GM19397 (cell line): ENCODE data around the gene ZNF57.
"Not testable (repeated sequence)": the region's sequence is repeated elsewhere in the genome, so short reads cannot be mapped to it uniquely, and the experiment has no call there.

Source experiments
- ATAC-seq: cut with Tn5 transposase; IDR thresholded peaks from one replicate; pipeline ENCODE4 v1.9.1; 2021; ENCODE audit warnings: mild to moderate bottlenecking, moderate library complexity; ENCODE audit not compliant: unreplicated experiment

ZNF57 gene

DNA sequence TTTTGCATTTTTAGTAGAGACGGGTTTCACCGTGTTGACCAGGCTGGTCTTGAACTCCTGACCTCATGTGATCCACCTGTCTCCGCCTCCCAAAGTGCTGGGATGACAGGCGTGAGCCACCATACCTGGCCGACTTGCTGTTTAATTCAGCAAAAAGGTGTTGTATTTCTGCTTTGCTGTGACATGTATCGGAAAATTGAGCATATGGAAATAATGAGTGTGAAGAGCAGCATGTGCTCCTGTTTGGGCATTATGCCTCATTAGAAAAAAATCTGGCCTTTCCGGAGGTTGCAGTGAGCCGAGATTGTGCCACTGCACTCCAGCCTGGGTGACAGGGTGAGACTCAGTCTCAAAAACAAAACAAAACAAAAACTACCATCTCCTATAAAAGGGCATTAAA, 10.2 kb upstream of the ZNF57 start:
- ATAC-seq: not testable (repeated sequence)

DNA sequence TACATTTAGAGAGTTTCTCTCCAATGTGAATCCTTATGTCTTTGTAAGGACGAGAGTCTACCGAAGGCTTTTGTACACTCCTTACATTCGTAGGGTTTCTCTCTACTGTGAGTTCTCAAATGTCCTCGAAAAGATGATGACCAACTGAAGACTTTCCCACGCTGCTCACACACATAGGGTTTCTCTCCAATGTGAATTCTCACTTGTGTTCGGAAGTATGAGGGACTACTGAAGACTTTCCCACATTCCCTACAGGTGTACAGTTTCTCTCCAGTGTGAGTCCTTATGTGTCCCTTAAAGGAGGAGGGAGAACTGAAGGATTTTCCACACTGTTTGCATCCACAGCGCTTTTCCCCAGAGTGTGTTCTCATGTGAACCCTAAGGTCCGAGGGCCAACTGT, 4.0 kb upstream of the ZNF57 start:
- no peak for ATAC-seq

GRCh38 chr19:2902590-2903218, 2.0 kb downstream of the ZNF57 start:
- no peak for ATAC-seq

GRCh38 chr19:2903326-2903725, 2.6 kb downstream of the ZNF57 start:
- not testable (repeated sequence) for ATAC-seq

DNA sequence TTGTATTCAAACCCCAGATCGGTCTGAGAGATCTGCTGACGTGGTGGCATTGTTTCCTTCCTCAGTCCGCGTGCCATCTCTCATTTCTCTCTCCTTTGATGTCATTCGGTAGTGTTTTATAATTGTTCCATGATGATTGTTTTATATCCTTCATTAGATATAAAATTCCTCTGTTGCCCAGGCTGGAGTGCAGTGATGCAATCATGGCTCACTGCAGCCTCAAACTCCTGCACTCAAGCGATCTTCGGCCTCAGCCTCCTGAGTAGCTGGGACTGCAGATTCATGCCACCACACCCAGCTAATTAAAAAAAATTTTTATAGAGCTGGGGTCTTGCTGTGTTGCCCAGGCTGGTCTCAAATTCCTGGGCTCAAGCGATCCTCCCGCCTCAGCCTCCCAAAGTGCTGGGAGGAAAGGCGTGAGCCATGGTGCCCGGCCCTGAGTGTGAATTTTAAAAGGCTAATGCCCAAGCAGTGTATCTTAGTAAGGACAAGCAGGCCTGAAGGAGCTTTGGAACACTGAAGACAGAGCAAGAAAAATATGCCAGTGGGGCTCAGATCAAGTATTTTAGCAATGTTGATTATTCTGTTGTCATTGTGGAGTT, 5.3 kb downstream of the ZNF57 start:
- ATAC-seq: no peak

DNA sequence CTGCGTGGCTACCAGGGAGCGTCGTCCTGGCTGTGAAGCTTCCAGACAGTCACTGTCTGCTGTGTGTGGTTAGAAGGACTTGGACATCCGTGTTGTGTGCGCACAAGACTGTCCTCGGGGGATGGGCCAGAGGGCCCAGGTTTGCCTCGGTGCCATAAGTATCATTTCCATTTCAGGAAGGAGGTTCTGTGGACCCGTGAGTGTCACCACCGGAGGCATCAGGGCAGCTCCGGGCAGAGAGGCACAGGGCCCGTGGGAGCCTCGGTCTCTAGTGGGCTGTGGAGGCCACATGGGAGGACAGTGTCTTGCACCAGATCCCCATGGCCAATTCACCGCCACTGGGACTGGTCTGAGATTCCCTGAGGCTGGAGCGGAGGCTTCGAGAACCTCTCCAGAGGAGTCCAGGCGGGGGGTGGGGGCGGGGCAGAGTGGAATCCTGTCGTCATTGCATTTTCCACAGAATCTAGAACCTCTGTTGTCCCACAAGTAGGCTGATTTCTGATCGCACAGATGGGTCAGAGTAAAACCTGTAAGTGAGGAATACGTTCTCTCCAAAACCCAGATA, 6.0 kb downstream of the ZNF57 start:
- ATAC-seq: no peak

GRCh38 chr19:2912306-2912705, 11.6 kb downstream of the ZNF57 start:
- no peak for ATAC-seq

DNA sequence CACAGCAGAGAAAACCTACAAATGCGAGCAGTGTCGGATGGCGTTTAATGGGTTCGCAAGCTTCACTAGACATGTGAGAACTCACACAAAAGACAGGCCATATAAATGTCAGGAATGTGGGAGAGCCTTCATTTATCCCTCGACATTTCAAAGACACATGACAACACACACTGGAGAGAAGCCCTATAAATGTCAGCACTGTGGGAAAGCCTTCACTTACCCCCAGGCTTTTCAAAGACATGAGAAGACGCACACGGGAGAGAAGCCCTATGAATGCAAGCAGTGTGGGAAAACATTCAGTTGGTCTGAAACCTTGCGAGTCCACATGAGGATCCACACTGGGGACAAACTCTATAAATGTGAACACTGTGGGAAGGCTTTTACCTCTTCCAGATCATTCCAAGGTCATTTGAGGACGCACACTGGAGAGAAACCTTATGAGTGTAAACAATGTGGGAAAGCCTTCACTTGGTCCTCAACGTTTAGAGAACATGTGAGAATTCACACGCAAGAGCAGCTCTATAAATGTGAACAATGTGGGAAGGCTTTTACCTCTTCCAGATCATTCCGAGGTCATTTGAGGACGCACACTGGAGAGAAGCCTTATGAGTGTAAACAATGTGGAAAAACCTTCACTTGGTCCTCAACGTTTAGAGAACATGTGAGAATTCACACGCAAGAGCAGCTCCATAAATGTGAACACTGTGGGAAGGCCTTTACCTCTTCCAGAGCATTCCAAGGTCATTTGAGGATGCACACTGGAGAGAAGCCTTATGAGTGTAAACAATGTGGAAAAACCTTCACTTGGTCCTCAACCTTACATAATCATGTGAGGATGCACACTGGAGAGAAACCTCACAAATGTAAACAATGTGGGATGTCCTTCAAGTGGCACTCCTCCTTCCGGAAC, 16.8 kb downstream of the ZNF57 start:
- no peak for ATAC-seq

GRCh38 chr19:2922987-2923386, 22.3 kb downstream of the ZNF57 start:
- ATAC-seq: no peak

DNA sequence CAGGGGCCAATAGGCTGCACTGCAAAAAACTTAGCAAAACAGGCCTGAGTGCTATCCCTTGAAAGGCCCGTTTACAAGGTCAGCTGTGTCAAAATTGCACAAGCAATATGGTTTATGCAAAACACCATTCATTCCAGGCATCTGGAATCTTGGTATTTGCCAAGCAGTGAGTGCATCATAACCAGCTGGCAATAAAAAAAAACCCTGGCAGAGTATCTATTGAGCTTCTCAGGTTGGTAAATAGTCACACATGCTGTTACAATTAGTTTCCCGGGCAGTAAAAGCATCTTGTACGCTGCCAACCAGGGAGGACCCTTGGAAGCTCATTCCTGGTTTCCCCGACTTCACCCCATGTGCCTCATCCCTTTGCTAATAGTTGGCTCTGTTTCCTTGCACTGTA, 22.8 kb downstream of the ZNF57 start:
- ATAC-seq: no peak

DNA sequence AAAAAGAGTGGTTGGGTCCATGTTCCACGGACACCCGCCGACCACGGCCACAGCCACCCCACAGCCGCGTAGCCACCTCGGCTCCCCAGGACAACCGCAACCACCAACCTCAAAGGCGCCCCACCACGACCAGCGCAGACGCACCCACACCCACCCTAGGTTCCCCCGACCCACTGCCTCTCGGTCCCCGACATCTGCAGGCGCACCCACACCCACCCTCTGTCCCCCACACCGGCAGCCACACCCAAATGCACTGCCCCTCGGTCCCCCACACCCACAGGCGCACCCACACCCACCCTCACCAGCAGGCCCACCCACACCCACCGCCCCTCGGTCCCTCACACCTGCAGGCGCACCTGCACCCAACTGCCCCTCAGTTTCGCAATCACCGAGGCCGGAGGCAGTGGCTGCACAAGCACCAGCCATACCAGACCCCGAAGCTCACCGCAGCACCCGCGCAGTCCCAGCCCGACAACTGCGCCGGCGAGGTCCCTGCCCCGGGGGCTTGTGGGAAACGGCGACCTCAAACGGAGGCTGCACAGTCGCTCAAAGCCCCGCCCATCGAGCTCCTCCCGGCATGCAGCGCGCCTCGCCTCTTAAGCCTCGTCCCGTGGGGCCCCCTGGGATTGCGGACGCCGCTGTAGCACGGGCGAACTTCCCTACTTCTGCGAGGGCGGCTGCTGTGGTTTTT, 25.8 kb downstream of the ZNF57 start:
- ATAC-seq: no peak

- ATAC-seq: no peak
Observed at GRCh38 chr19:2927032-2927430, 26.3 kb downstream of the ZNF57 start.

DNA sequence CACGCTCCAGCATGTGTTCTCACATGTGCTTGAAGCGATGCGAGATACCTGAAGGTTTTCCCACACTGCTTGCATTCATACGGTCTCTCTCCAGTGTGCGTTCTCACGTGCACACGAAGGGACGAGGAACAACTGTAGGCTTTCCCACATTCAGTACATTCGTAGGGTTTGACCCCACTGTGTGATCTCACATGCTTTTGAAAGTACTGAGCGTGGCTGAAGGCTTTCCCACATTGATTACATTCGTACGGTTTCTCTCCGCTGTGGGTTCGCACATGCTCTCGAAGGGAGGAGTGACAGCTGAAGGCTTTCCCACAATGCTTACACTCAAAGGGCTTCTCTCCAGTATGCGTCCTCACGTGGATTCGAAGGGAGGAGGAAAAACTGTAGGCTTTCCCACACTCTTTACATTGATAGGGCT, 32.8 kb downstream of the ZNF57 start:
- no peak for ATAC-seq

- ATAC-seq: not testable (repeated sequence)
Observed at GRCh38 chr19:2935863-2936262, 35.1 kb downstream of the ZNF57 start.

GRCh38 chr19:2942928-2943640, 42.4 kb downstream of the ZNF57 start:
- ATAC-seq: no peak

DNA sequence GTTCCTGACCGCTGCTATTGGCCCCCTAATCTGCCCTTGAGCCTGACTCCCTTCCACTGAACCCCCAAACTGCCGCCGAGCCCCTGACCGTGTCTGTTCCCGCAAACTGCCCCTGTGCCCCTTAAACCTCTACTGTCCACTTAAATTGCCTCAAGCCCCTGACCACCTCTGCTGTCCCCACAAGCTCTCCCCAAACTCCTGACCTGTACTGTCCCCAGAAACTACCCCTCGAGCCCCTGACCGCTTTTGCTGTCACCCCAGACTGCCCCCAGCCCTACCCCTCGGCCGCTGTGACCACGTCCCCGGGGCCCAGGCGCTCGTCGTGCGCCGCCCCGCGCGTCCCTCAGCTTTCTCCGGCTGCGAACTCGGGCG, 43.7 kb downstream of the ZNF57 start:
- no peak for ATAC-seq

DNA sequence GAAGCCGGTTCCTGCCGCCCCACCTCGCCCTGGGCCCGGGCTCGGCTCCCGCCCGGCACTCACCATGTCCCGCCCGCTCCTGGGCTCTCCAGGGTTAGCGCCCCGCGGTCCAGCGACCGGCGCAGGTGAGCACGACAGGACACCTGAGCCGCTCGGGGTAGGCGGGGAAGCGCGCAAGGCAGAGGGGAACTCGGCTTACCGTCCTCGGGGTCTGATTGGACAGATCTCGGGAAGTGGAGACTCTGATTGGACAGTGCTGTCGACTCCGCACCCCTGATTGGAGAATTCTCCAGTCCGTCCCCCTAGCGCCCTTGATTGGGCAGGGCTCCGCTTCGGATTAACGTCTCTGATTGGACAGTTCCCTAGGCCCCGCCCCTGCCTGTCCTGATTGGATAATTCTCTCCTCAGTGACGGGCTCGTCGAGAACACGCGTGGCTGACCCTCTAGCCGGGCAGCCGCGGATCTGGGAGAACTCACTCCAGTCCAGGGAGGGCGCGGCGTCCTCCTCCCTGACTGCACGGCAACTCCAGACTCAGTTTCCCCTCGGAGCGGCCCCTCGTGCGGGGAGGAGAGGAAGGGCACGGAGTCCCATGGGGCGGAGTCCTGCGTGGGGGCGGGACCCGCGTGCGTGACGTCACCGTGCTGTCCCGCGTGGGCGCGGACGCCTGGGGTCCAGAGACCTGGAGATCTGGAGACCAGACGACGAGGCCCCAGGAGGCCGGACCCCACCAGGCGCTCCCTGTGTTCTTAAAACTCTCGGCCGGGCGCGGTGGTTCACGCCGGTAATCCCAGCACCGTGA, 44.2 kb downstream of the ZNF57 start, which contains the start of gene ZNF77:
ZNF77 (minus strand) TSS at position 197 of the 800 bp plus-strand sequence; CDS start at position 66, 131 bp downstream.
- peak; percentile 96 for ATAC-seq

DNA sequence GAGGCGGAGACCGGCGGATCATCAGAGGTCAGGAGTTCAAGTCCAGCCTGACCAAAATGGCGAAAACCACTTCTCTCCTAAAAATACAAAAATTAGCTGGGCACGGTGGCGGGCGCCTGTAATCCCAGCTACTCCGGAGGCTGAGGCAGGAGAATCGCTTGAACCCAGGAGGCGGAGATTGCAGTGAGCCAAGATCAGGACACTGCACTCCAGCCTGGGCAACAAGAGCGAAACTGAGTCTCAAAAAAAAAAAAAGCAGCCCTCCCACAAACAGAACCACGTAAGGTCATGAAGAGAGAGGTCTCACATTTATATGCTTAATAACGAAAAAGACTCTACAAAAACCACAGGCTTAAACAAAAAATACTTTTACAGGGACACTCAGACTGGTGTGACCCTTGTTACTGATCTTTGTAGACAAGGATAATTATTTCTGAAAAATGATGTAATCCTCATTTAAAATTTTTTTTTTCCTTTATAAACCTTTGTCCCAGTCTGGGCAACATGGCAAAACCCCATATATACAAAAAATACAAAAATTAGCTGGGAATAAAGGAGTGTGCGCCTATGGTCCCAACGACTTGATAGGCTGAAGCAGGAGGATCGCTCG, 45.0 kb downstream of the ZNF57 start:
- no peak for ATAC-seq

- peak; percentile 1 for ATAC-seq
Observed at GRCh38 chr19:2949939-2950285, 49.2 kb downstream of the ZNF57 start.
